HuH-7 (cell line): ENCODE measurements around the gene DLG2.
A peak's percentile ranks its signal among the peaks of the same experiment; 100 is the strongest.
"Not testable (repeated sequence)": the region's sequence is repeated elsewhere in the genome, so short reads cannot be mapped to it uniquely, and the experiment has no call there.

Experiments used
- DNase-seq: peaks from one replicate; pipeline ENCODE4 v3.0.0; 2011; ENCODE audit warnings: low spot score

Gene DLG2

GRCh38 chr11:85229723-85230122 lies 397.4 kb downstream of the DLG2 start:
- not testable (repeated sequence) for DNase-seq

- DNase-seq: no peak
Measured at GRCh38 chr11:85196968-85197367, 430.2 kb downstream of the DLG2 start.

- DNase-seq: no peak
Measured at GRCh38 chr11:85195934-85196333, 431.2 kb downstream of the DLG2 start.

DNA sequence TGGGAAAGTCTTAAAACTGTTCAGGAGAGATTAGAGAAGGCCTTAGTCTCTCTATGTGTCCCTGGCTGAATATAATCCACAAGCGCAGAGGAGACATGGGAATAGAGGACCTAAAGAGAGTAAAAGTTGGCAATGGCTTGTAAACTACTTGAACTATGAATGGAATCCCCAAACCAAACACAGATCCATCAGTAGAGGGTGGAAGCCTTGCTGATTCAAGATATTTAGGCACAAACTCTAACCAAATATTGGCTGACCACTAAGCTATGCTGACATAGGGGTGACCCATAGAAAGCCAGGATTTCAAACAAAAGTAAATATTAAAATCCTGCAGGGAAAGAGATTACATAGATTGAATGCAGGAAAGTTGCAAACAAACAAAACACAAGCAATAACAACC lies 439.2 kb downstream of the DLG2 start:
- DNase-seq: no peak

DNA sequence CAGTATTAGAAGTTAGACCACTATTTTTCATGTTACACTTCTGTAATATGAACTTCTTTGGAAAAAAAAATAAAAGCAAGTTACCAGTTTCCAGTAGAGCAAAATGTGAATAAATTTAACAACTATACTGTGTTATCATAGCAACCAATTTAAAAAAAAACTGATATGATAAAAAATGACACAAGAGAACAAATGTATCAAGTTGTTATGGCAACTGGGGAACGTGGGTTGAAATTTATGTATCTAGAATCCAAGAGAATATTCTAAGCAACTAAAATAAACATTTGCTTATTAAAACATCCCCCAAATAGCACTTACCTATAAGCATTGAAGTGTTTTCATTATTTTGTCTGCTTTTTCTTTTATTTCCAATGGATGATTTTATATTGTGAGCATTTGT lies 442.4 kb downstream of the DLG2 start:
- no peak for DNase-seq

GRCh38 chr11:85182441-85183387 lies 444.4 kb downstream of the DLG2 start:
- DNase-seq: peak; percentile 10

DNA sequence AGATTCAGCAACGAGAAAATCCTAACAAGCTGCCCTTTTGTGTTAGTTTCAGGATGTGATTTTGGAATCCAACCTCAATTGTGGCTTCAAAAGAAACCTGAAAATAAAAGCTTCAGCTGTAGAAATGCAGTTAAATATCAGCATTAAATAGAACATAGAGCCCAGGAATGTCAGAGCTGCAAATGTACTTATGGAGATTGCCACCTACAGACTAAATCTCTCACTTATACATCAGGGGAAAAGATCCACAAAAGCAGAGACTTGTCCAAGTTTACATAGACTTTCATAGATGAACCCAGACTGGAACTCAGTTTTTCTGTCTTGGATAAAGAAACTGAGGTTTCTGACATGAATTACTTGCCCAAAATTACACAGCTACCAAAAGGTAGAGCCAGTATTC lies 446.6 kb downstream of the DLG2 start:
- DNase-seq: no peak

GRCh38 chr11:85171648-85172257 lies 455.4 kb downstream of the DLG2 start:
- DNase-seq: no peak

DNA sequence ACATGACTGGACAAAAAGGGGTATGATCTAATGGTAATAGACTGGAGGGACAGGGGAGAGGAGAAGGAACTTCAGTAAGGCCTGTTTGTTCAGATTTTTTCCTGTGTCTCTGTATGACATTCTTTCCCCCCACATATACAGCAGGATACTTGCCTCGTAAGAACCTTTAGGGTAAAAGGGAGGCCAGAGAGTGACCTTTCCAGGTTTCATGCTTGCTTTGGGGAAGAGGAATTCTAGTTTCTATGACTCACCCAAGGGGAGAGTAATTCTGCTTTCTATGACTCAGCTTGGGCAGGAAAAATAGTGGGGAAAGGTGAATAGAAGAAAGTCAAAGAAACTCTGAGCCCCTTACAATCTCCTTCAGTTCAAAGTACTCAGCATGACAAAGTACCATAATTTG lies 457.0 kb downstream of the DLG2 start:
- no peak for DNase-seq

DNA sequence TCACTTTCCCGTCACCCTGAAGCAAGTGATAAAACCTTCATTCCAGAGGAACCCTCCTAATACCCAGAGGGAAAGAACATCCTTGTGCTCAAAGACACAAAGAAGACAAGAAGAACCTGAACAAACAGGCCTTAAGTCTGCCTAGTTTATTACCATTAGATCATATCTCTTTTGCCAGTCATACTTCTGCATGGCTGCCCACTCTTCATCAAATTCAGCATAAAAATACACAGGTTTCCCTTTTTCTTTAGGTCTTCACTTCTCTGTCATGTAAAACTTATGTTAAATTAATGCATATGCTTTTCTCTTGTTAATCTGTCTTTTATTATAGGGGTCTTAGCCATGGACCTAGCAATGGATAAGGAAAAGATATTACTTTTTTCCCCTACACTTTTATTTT lies 459.7 kb downstream of the DLG2 start:
- no peak for DNase-seq

- DNase-seq: no peak
Measured at GRCh38 chr11:85167038-85167437, 460.1 kb downstream of the DLG2 start.

DNA sequence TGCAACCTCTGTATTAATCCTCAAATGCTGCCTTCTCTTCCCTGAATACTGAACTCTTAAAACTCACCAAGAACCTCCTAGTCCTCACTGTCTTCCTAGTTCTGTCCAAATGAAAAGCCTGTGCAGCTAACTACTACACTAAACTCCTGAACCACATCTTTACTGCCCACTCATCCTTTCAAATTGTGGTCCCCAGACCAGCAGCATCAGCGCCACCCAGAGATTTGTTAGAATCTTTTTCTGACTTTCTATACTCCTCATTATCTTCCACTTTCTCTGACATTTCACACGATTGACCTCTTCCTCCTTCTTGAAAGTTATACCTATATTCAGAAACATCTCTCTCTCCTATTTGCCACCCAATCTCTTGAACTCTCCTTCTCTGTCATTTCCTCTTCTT lies 461.3 kb downstream of the DLG2 start:
- no peak for DNase-seq

GRCh38 chr11:85164743-85165142 lies 462.4 kb downstream of the DLG2 start:
- no peak for DNase-seq

DNA sequence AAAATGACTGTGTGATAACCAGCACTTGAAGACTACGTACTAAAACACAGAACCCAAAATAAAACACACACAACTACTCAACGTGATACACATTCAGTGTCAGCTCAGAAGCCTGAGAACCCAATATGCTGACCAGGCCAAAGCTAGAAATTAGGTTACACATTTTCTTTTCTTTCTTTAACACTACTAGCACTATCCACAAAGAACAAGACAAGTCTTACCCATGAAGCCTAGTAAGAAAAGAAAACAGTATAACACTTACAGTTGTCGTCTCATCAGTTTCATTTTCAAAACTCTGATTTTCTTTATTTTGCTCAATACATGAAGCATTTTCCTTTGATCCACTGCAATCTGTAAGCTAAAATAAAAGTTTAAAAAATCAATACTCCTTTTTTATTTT lies 472.9 kb downstream of the DLG2 start:
- DNase-seq: no peak

DNA sequence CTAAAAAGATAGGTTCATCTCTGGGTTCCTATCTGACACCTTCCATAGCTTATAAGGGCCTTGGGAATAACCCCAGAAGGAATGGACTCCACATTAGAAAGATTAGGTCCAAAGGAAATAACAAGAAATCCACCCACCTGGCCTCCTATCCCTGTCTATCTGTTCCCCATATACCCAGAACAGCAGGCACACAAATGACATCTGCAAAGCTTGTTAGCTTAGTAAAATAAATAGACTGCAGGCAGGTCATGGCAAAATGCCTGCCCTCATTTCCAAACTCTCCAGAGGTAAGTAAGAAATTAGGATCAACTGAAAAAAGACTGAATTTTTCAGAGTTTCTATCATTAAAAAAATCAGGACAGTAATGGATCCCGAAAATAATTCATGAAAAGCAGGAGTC lies 489.5 kb downstream of the DLG2 start:
- DNase-seq: no peak

DNA sequence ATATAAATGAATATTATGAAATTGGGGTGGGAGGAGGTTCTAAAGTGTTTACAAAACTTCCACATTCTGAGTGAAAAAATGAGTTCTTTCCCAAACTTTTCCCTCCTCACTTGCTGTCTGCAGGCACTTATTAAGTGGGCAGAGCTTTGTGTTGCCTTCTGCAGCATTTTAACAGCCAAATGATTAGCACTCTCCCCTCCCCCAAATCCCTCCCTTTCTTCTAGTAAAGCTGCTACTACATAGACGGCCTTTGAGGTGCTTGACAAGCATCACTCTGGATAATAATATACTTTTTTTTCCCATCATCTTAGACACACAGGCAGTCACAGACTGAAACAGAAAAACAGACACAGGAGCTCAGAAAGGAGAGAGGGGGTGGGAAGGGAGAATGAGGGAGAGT lies 493.5 kb downstream of the DLG2 start:
- no peak for DNase-seq

GRCh38 chr11:85132851-85133585 lies 494.1 kb downstream of the DLG2 start:
- no peak for DNase-seq

- no peak for DNase-seq
Measured at GRCh38 chr11:85127349-85127748, 499.8 kb downstream of the DLG2 start.

GRCh38 chr11:85123752-85124231 lies 503.4 kb downstream of the DLG2 start:
- DNase-seq: no peak

DNA sequence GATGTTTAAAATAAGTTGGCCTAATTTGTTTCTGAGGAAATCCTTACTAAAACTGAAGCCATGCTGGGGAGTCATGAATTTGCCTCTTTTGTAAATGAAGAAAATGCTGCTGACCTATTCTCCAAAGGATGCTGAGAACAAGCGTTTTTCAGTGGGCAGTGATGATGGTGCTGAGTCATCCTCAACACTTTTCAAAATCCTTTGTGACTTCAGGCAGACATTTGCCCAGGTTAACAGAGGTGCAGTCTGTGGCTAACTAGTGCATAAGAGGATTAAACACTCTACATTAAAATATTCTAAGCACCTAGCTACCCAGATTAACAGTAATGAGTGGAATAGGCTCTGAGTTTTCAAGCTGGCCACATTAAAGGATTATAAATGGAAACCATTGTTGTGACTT lies 509.0 kb downstream of the DLG2 start:
- no peak for DNase-seq

DNA sequence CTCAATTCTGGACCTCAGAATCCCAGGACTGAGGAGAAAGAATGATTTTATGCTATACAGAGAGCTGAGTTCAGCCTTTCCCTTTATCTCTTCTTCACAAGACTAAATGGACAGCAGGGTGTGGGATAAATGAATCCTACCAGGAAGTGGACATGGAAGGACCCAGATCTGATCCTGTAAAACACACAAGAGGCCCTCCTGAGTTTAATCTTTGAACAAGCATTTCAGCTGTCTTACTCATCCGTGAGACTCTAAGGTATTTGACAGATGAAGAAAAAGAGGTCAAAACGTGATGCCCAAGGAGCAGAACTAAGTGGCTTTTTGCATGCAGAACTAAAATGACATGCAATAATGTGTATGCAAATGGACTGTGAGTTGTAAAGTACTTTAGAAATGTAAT lies 511.3 kb downstream of the DLG2 start:
- no peak for DNase-seq

- DNase-seq: no peak
Measured at GRCh38 chr11:85114786-85115185, 512.4 kb downstream of the DLG2 start.

- not testable (repeated sequence) for DNase-seq
Measured at GRCh38 chr11:85110246-85110645, 516.9 kb downstream of the DLG2 start.
